GM19397 (cell line): ENCODE measurements around the gene CDC123.
"Not testable (repeated sequence)": the region's sequence is repeated elsewhere in the genome, so short reads cannot be mapped to it uniquely, and the experiment has no call there.

Experiments
- ATAC-seq: cut with Tn5 transposase; IDR thresholded peaks from one replicate; pipeline ENCODE4 v1.9.1; 2021; ENCODE audit warnings: mild to moderate bottlenecking, moderate library complexity; ENCODE audit not compliant: unreplicated experiment

The CDC123 gene

GRCh38 chr10:12189426-12189825 lies 6.6 kb upstream of the CDC123 start:
- ATAC-seq = no peak

DNA sequence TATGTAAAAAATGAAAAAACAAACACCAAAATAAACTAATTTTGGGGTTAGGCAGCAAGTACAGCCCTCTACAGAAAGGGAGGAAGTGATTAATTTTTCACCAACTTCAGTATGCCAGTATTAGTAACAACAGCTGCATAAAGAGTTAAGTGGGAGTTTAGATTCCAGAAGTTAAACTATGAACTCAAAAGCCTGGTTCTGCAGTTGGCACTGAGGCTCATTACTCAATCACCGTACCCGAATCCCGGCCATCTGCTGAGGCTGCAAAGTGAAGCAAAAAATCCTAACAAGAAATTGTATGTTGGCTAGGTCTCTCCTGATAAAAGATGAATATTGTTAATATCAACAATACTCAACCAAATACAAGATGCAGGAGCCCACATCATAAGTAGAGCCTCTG lies 4.3 kb upstream of the CDC123 start:
- ATAC-seq = no peak

- no peak for ATAC-seq
These were observed 2.8 kb upstream of the CDC123 start for GRCh38 chr10:12193193-12193592.

DNA sequence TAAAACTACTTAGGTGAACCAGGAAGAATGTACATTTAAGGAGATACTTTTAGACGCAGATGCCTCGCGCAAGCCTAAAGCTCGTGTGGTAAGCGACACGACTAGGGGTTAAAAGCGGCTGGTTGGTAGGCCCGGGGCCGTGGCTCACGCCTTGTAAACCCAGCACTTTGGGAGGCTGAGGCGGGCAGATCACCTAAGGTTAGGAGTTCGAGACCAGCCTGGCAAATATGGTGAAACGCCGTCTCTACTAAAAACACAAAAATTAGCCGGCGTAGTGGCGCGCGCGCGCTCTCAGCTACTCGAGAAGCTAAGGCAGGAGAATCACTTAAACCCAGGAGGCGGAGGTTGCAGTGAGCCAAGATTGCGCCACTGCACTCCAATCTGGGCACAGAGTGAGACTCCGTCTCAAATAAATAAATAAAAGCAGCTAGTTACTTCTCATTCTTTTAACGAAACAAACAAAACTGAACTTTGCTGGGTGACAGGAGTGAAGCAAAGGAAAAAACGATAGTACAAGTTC lies 1.2 kb upstream of the CDC123 start:
- ATAC-seq = no peak

DNA sequence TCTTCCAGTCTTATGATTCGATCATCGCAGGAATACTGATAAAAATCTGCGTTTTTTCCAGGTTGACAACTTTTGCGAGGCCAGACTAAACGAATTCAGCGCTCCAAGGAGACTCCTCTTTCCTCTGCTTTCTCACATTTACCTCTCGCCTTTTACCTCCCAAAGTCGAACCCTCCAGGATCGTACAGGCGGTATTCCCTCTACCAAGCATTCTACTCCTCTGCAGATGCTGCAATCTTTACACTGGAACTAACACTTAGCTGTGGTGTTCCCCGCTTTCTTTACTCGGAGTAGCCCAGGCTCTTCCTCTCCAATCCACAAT lies 746 bp upstream of the CDC123 start:
- peak; percentile 4 for ATAC-seq

DNA sequence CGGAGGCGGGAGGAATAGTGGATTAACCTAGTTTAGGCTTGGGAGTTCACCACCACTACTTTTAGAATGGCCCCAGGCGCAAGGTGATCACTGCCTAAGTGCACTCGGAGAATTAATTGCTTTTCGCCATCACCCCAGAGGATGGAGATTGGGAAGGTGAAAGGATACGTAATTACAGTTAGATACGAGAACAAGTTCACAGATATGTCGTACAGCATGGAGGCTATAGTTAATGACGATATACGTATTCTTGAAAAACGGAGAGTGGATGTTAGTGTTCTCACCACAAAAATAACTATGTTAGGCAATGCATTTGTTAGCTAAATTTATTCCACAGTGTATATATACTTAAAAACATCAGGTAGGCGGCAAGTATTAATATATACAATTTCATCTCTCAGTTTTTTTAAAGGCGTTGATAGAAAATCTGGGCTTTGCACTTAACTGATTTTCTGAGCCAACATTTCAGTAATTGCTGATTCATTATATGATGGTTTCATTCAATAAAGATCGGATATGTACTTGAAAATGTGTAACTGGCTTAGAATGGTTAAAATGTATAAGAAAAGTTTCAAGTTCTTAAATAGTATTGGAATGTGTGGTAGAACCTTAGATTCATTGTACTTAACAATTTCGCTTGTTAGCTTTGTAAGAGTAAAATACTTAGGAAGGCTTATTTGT lies 683 bp downstream of the CDC123 start:
- ATAC-seq = no peak

- ATAC-seq = no peak
These were observed 2.2 kb downstream of the CDC123 start for GRCh38 chr10:12198156-12198555.

- no peak for ATAC-seq
These were observed 4.9 kb downstream of the CDC123 start for GRCh38 chr10:12200850-12201249.

DNA sequence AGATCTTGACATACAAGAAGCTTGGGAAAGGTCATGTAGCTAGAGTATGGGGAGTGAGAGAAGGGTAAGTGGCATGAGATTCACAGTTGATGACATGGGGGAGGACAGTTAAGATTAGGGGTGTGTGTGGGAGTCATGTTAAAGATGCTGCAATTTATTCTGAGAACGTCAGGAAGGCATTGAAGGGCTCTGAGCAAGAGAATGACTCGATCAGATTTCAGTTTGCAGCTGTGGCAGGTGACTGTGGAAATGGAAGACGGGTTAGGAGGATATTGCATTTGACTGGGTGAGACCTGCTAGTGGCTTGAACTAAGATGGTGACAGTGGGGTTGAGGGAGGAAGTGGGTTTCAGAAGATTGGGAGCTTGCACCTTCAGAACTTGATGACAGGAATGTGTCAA lies 5.6 kb downstream of the CDC123 start:
- no peak for ATAC-seq

GRCh38 chr10:12202226-12202625 lies 6.2 kb downstream of the CDC123 start:
- ATAC-seq = no peak

GRCh38 chr10:12205082-12205481 lies 9.1 kb downstream of the CDC123 start:
- ATAC-seq = no peak

GRCh38 chr10:12207114-12207513 lies 11.1 kb downstream of the CDC123 start:
- ATAC-seq = no peak

GRCh38 chr10:12208460-12208859 lies 12.5 kb downstream of the CDC123 start:
- ATAC-seq = no peak

DNA sequence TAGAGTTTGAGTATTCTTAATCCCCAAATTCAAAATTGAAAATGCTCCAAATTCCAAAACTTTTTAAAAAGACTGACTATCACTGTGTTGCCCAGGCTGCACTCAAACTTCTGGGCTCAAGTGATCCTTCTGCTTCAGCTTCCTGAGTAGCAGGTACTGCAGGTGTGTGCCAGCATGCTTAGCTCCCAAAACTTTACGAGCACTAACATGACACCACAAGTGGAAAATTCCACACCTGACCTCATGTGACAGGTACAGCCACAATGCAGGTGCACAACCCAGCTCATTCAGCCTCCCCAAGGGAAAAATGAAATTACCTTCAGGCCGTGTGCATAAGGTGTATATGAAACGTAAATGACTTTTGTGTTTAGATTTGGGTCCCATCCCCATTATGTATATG lies 16.5 kb downstream of the CDC123 start:
- ATAC-seq = no peak

DNA sequence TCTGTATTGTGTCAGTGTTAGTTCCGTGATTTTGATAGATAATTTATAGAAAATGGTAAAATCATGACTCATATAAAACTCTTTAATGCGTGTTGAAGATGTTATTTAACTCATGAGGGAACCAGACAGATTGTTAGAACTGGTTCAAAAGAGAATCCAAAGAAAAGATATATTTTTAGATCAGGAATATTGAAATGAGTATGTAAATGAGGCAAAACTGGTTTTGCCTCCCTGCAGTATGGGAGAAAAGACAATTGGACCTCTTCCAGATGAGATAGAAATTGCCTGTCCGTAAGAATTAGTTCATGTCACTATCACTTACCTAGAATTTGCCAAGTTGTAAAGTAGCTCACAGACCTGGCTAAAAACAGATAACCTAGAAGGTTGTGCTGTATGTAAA lies 17.6 kb downstream of the CDC123 start:
- no peak for ATAC-seq

DNA sequence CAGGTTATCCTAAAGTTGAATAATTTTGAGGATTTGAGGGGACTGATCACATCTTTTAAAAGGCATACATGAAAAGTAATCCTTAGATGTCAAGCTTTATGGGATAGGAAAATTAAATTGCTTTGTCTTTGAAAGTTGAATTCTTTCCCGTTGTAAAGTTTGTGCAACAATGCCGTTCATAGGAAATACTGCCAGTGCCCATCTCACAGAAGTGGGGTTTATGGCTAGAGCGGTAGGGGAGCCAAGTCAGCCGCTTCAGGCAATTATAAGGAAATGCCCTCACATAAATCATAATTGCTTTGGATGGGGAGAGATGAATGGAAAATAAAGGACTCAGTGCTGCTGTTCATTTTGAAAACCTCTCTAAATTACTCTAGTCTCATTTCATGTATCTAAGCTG lies 18.1 kb downstream of the CDC123 start:
- ATAC-seq = no peak

- ATAC-seq = no peak
These were observed 18.8 kb downstream of the CDC123 start for GRCh38 chr10:12214763-12215218.

- no peak for ATAC-seq
These were observed 23.0 kb downstream of the CDC123 start for GRCh38 chr10:12218991-12219390.

DNA sequence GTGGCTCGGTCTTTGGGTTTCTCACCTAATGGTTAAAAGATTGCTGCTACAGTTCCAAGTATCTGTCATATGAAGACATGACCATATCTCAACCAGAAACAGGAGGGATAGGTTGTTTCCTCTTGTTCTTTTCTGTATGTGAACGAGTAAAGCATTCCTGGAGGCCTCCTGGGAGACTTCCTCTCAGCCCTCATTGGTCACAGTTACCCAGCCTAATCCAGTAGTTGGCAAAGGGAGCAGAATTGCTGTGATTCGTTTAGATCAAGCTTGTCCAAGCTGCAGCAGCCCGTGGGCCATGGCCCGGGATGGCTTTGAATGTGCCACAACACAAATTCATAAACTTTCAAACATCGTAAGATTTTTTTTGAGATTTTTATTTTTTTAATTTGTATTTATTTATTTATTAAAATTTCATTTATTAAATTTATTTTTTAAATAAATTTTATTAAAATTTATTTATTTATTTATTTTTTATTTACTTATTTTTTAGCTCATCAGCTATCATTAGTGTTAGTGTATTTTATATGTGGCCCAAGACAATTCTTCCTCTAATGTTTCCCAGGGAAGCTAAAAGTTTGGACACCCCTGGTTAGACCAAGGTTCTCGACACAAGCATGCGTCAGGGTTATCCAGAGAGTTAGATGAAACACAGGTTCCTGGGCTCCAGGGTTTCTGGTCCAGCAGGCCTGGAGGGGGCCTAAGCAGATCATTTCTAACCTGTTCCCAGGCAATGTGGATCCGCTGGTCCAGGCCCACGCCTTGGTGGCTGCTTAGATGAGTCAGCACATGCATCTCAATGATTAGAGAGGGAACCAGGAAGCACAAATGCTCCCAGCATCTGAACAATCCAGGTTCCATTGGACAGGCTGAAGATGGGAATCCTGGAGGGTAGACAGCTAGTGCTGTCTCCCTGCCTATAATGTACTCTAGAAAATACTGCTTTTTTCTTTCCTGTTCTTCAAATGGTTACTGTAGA lies 25.6 kb downstream of the CDC123 start:
- no peak for ATAC-seq

- ATAC-seq = no peak
These were observed 29.5 kb downstream of the CDC123 start for GRCh38 chr10:12225444-12225843.

GRCh38 chr10:12226438-12226837 lies 30.4 kb downstream of the CDC123 start:
- ATAC-seq = not testable (repeated sequence)

GRCh38 chr10:12228851-12229250 lies 32.9 kb downstream of the CDC123 start:
- ATAC-seq = no peak
